AG09309 (cell line): ENCODE data around the gene RFTN2.
"Not testable (repeated sequence)": the region's sequence is repeated elsewhere in the genome, so short reads cannot be mapped to it uniquely, and the experiment has no call there.

Experiments
- DNase-seq: peaks from one replicate; pipeline ENCODE4 v3.0.0-alpha.2; 2010; ENCODE audit warnings: low read depth
- H3K4me3 ChIP-seq: 2 replicates; pipeline ENCODE4 v1.5.1; 2011; ENCODE audit warnings: mild to moderate bottlenecking, low read depth, low read length, moderate library complexity; ENCODE audit not compliant: control insufficient read depth
- TF ChIP-seq, protein P1 (sequence below): IDR thresholded peaks from 2 replicates; pipeline ENCODE4 v1.5.1; 2011; ENCODE audit warnings: mild to moderate bottlenecking, low read depth, low read length, inconsistent platforms; ENCODE audit not compliant: insufficient read depth, control insufficient read depth; ENCODE audit errors: missing control alignments

The RFTN2 gene

DNA sequence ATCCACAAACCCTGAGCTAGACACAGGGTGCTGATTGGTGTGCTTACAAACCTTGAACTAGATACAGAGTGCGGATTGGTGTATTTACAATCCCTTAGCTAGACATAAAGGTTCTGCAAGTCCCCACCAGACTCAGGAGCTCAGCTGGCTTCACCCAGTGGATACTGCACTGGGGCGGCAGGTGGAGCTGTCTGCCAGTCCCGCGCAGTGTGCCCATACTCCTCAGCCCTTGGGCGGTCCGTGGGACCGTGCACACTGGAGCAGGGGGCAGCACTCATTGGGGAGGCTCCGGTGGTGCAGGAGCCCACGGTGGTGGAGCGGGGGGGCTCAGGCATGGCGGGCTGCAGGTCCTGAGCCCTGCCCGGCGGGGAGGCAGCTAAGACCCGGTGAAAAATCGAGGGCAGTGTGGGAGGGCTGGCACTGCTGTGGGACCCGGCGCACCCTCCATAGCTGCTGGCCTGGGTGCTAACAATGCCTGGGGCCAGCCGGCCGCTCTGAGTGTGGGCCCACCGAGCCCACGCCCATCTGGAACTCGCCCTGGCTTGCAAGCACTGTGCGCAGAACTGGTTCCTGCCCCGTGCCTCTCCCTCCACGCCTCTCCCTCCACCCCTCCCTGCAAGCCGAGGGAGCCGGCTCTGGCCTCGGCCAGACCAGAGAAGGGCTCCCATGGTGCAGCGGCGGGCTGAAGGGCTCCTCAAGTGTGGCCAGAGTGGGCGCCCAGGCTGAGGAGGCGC lies 83.9 kb downstream of the RFTN2 start:
- no peak overlapping the region for H3K4me3 ChIP-seq
- TF ChIP-seq, protein P1, sequence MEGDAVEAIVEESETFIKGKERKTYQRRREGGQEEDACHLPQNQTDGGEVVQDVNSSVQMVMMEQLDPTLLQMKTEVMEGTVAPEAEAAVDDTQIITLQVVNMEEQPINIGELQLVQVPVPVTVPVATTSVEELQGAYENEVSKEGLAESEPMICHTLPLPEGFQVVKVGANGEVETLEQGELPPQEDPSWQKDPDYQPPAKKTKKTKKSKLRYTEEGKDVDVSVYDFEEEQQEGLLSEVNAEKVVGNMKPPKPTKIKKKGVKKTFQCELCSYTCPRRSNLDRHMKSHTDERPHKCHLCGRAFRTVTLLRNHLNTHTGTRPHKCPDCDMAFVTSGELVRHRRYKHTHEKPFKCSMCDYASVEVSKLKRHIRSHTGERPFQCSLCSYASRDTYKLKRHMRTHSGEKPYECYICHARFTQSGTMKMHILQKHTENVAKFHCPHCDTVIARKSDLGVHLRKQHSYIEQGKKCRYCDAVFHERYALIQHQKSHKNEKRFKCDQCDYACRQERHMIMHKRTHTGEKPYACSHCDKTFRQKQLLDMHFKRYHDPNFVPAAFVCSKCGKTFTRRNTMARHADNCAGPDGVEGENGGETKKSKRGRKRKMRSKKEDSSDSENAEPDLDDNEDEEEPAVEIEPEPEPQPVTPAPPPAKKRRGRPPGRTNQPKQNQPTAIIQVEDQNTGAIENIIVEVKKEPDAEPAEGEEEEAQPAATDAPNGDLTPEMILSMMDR: no peak
- DNase-seq: no peak

DNA sequence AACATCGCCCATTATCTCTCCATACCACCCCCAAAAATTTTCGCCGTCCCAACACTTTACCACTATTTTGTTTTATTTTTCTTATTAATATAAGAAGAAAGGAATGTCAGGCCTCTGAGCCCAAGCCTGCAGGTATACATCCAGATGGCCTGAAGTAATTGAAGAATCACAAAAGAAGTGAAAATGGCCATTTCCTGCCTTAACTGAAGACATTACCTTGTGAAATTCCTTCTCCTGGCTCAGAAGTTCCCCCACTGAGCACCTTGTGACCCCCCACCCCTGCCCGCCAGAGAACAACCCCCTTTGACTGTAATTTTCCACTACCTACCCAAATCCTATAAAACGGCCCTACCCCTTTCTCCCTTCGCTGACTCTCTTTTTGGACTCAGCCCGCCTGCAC lies 88.1 kb downstream of the RFTN2 start:
- not testable (repeated sequence) for H3K4me3 ChIP-seq

GRCh38 chr2:197580166-197580565 lies 95.2 kb downstream of the RFTN2 start:
- not testable (repeated sequence) for DNase-seq

More for the DNA sequence above, 88.1 kb downstream of the RFTN2 start:
- DNase-seq: not testable (repeated sequence)

GRCh38 chr2:197578294-197578693 lies 97.1 kb downstream of the RFTN2 start:
- DNase-seq, H3K4me3 ChIP-seq: not testable (repeated sequence)

More at GRCh38 chr2:197580166-197580565, 95.2 kb downstream of the RFTN2 start:
- not testable (repeated sequence) for H3K4me3 ChIP-seq

DNA sequence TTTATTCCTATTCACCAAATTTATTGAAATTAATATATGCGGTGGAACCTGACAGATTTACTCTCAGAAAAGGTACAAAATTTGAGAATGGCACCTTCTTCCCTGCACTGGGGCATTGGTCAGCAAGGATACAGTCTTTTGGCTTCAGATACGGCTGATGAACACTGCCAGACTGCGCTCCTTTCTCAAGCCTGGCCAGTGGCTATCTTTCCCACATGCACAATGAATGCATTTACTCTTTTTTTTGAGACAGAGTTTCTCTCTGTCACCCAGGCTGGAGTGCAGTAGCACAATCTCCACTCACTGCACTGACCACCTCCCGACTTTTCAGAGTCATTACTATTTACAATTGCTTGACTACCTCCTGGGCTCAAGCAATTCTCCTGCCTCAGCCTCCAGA lies 97.9 kb downstream of the RFTN2 start:
- TF ChIP-seq, protein P1: no peak
- no peak overlapping the region for H3K4me3 ChIP-seq
- no peak for DNase-seq

GRCh38 chr2:197576631-197577030 lies 98.8 kb downstream of the RFTN2 start:
- TF ChIP-seq, protein P1: no peak
- H3K4me3 ChIP-seq: no peak overlapping the region

DNA sequence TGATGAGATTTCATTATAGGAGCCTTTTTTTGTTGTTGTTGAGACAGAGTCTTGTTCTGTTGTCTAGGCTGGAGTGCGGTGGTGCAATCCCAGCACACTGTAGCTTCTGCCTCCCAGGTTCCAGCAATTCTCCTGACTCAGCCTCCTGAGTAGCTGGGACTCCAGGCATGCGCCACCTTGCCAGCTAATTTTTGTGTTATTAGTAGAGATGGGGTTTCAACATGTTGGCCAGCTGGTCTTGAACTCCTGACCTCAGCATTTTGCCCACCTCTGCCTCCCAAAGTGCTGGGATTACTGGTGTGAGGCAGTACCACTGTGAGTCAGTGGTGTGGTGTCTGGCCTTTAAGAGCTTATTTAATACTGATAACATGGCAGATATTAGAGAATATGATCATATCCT lies 99.4 kb downstream of the RFTN2 start:
- no peak for DNase-seq
- no peak overlapping the region for H3K4me3 ChIP-seq
- TF ChIP-seq, protein P1: no peak

More at GRCh38 chr2:197576631-197577030, 98.8 kb downstream of the RFTN2 start:
- peak; percentile 73 for DNase-seq

GRCh38 chr2:197573608-197574007 lies 101.8 kb downstream of the RFTN2 start:
- TF ChIP-seq, protein P1: no peak
- no peak for DNase-seq
- H3K4me3 ChIP-seq: no peak overlapping the region
